IPS-NIHi11 (cell line): ENCODE results near the gene DCC.

Experiments
- DNase-seq: peaks from one replicate; pipeline ENCODE4 v3.0.0; 2012; ENCODE audit warnings: mixed read lengths, low spot score

Gene DCC

GRCh38 chr18:52504589-52504988 lies 164.6 kb downstream of the DCC start:
- DNase-seq: no peak

GRCh38 chr18:52510139-52510538 lies 170.1 kb downstream of the DCC start:
- DNase-seq: no peak

GRCh38 chr18:52518086-52518485 lies 178.1 kb downstream of the DCC start:
- DNase-seq: no peak

GRCh38 chr18:52519021-52519420 lies 179.0 kb downstream of the DCC start:
- DNase-seq: no peak

- no peak for DNase-seq
Measured at GRCh38 chr18:52523566-52523965, 183.6 kb downstream of the DCC start.

- DNase-seq: no peak
Measured at GRCh38 chr18:52531836-52532235, 191.8 kb downstream of the DCC start.

GRCh38 chr18:52536039-52536438 lies 196.0 kb downstream of the DCC start:
- DNase-seq: no peak

GRCh38 chr18:52537261-52537660 lies 197.3 kb downstream of the DCC start:
- DNase-seq: no peak

- no peak for DNase-seq
Measured at GRCh38 chr18:52541056-52541455, 201.1 kb downstream of the DCC start.

GRCh38 chr18:52544086-52544485 lies 204.1 kb downstream of the DCC start:
- DNase-seq: no peak

GRCh38 chr18:52546686-52547346 lies 206.8 kb downstream of the DCC start:
- no peak for DNase-seq

GRCh38 chr18:52553441-52553840 lies 213.4 kb downstream of the DCC start:
- no peak for DNase-seq

GRCh38 chr18:52554180-52554579 lies 214.2 kb downstream of the DCC start:
- no peak for DNase-seq

- DNase-seq: no peak
Measured at GRCh38 chr18:52567360-52567759, 227.4 kb downstream of the DCC start.

GRCh38 chr18:52569492-52569891 lies 229.5 kb downstream of the DCC start:
- DNase-seq: no peak

GRCh38 chr18:52570975-52571374 lies 231.0 kb downstream of the DCC start:
- no peak for DNase-seq

- DNase-seq: no peak
Measured at GRCh38 chr18:52572036-52573000, 232.3 kb downstream of the DCC start.

- DNase-seq: no peak
Measured at GRCh38 chr18:52577795-52578194, 237.8 kb downstream of the DCC start.

GRCh38 chr18:52582061-52582460 lies 242.1 kb downstream of the DCC start:
- DNase-seq: no peak

- peak; percentile 22 for DNase-seq
Measured at GRCh38 chr18:52582516-52582915, 242.5 kb downstream of the DCC start.

- DNase-seq: no peak
Measured at GRCh38 chr18:52588931-52589330, 248.9 kb downstream of the DCC start.

GRCh38 chr18:52596748-52597435 lies 256.9 kb downstream of the DCC start:
- DNase-seq: no peak

GRCh38 chr18:52598921-52599320 lies 258.9 kb downstream of the DCC start:
- no peak for DNase-seq
